GM19328 (cell line): ENCODE data around the gene FBXL2.
"Not testable (repeated sequence)": the region's sequence is repeated elsewhere in the genome, so short reads cannot be mapped to it uniquely, and the experiment has no call there.

Experiments used
- ATAC-seq: cut with Tn5 transposase; IDR thresholded peaks from one replicate; pipeline ENCODE4 v1.9.1; 2021; ENCODE audit warnings: mild to moderate bottlenecking, moderate library complexity; ENCODE audit not compliant: unreplicated experiment

FBXL2 gene

DNA sequence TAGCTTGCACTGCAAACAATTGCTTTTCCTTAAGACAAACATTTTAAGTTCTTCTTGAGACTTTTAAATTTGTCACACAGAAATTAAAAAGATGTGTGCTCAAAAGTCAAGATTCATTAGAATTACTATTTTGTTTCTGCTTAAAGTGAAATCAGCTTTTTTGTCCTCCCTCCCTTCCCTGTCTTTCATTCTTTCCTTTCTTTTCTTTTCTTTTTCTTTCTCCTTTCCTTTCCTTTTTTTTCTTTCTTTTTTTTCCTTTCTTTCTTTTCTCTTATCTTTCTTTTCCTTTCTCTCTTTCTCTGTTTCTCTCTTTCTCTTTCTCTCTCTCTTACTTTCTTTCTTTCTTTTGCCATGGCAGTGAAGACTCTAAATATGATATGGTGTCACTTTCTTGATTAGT is 37.8 kb downstream of the FBXL2 start:
- ATAC-seq = no peak

- no peak for ATAC-seq
These were observed 38.6 kb downstream of the FBXL2 start for GRCh38 chr3:33315826-33316225.

- no peak for ATAC-seq
These were observed 40.9 kb downstream of the FBXL2 start for GRCh38 chr3:33317963-33318709.

DNA sequence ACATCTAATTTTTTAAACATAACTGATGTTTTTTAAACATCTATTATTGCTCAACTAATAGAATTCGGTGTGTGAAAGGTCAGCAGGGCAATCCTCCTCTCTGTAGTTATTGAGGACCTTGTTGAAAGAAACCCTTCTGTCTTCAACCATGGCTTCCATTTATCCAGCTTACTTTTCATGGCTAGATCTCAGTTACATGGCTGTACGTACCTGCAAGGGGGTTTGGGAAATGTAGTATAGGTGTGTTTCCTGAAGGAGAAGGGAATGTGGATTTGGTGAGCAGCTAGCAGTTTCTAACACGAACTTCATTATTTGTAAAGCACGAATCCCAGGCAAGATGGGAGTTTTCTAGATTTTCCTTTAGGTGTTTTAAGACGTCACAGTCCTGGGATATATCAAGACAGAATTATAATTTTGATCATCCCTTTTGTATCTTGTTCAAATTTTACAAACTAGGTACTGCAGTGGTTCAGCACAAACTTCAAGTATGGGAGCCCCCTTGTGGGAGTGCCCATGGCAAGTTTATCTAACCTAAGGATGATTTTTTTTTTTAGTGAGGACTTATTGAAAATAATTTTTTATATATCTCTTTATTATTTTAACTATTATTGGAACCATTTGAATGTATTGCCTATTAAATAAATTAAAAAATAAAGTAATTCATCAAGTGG is 41.6 kb downstream of the FBXL2 start:
- ATAC-seq = no peak

GRCh38 chr3:33322412-33322811 is 45.2 kb downstream of the FBXL2 start:
- ATAC-seq = no peak

GRCh38 chr3:33331414-33331813 is 54.2 kb downstream of the FBXL2 start:
- ATAC-seq = no peak

DNA sequence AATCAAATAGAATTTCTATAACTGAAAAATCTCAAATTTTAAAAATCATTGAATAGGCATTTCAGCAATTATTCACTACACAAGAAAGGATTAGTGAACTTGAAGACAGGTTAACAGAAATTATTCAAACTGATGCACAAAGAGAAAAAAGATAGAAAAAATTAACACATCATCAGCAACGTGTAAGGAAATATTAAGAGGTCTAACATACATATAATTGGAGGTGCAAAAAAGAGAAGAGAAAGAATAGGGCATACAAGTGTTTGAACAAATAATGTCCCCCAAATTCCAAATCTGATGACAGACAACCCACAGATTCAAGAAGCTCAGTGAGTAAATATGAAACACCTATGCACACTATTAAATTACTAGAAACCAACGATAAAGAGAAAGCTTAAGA is 57.1 kb downstream of the FBXL2 start:
- no peak for ATAC-seq

DNA sequence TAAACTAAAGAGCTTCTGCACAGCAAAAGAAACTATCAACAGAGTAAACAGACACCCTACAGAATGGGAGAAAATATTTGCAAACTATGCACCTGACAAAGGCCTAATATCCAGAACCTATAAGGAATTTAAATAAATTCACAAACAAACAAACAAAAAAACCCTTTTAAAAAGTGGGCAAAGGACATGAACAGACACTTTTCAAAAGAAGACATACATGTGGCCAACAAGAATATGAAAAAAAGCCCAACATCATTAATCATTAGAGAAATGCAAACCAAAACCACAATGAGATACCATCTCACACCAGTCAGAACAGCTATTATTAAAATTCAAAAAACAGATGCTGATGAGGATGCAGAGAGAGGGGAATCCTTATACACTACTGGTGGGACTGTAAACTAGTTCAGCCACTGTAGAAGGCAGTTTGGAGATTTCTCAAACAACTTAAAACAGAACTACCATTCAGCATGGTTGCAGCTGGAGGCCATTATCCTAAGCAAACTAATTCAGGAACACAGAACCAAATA is 61.8 kb downstream of the FBXL2 start:
- not testable (repeated sequence) for ATAC-seq

DNA sequence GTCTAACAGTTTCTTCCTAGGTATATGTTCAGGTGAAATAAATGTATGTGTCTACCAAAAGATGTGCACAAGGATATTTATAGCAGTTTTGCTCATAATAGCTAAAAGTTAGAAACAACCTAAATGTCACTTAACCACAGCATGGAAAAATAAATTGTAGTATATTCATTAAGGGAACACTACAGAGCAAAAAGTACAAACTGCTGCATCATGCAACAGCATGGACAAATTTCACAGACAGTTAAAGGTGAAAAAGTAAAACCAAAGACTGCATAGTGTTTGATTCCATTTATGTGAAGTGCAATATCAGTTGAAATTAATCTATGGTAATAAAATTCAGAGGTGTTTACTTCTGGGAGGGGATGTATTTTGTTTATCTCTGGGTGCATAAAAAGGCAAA is 62.5 kb downstream of the FBXL2 start:
- no peak for ATAC-seq

DNA sequence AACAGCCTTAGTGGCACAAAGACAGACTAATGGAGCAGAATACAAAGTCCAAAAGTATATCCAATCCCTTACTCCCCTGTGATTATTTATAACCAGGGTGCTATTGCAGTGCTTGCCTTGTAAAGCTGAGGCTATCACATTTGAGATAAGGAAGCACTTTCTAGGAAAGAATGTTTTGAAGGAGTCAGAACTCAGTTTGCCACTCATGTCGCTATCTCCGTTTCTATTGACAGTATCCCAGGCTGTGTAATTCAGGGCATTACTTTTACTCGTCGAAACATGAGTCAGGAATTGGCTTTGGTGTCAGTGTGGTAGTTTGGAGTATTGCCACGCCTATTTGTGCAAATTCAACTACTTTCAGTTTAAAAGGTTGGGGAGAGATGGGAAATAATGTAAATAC is 78.4 kb downstream of the FBXL2 start:
- ATAC-seq = no peak

DNA sequence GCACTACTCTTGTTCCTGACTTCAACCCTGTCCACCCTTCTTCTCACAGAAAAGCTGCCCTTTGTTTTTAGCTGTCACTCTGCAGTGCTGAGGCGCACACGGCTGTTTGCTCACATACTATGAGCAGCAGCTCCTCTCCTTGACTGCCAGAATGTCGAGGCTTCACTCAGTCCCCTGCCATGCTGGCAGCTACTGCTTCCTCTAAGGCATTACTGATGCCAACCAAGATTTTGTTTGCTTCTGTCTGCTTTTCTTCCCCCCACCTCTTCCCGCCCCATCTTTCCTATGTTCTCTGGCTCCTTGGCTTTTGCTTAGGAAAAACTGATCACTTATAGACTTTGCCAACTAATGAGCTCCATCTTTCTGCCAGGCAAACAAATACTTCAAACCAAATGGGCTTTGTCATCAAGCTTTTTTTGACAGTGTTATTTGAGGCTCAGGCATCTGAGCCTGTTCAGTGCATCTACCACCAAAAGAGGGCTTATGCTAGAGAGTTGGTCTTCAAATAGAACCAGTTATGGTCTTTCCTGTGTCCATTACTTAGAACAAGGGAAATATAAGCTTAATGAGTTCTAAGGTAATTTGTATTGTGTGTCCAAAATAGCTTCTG is 81.0 kb downstream of the FBXL2 start:
- no peak for ATAC-seq

GRCh38 chr3:33360136-33360825 is 83.0 kb downstream of the FBXL2 start:
- no peak for ATAC-seq

DNA sequence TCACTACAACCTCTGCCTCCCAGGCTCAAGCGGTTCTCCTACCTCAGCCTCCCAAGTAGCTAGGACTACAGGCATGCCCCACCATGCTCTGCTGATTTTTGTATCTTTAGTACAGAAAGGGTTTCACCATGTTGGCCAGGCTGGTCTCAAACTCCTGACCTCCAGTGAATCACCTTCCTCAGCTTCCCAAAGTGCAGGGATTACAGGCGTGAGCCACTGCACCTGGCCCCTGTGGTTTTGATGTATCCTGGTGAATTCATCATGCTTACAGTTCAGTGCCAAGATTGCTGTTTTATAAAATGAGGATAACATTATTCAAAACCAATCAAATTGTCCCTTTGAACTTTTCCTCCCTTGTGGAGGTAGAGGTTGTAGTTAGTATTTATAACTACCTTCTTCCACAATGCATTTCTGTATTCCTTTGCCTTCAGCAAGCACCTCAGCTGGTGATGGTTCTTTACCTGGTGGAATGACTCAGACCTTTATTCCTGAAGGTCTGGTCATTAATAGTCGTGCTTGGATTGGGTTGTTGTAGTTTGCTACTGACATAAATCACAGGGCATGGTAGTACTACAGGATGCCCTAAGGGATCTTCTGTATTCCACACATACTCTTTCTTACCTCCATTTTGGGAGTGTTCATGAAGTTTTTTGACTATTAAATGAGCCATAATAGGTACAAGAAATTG is 86.0 kb downstream of the FBXL2 start:
- ATAC-seq = no peak

GRCh38 chr3:33364060-33364459 is 86.8 kb downstream of the FBXL2 start:
- ATAC-seq = no peak

DNA sequence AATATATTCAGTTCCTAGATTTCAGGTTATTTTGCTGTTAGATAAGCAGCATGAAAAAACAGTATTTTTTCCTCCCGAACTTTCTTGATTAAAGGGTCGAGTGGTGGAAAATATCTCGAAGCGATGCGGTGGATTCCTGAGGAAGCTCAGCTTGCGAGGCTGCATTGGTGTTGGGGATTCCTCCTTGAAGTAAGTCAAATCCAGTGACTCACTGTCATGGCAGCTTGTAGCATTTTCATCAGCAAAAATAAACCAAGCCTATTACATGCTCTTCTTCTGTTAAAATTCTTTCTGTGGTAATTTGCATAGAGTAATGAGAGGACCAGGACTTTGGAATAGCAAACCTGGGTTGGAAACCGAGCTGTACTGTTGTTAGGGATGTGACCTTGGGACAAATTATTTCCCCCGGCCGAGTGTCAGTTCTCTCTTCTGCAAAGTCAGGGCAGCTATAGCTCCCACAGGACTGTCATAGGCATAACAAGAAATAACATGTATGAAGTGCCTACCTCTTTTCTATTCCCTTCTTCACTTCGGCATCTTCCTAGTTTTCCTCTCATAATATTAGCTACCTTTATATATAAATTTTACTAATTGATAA is 87.4 kb downstream of the FBXL2 start:
- ATAC-seq = no peak

- no peak for ATAC-seq
These were observed 95.2 kb downstream of the FBXL2 start for GRCh38 chr3:33372218-33373081.

DNA sequence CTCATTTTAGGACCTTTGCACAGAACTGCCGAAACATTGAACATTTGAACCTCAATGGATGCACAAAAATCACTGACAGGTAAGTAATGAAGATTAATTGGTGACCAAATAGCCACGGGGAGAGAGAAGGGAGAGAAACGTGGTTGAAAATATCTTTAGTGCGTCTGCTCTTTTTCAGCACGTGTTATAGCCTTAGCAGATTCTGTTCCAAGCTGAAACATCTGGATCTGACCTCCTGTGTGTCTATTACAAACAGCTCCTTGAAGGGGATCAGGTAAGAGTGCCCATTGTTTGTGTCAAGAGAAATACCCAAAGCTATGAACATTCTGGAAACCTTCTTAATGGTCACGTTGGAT is 95.8 kb downstream of the FBXL2 start:
- ATAC-seq = no peak

GRCh38 chr3:33377489-33377888 is 100.2 kb downstream of the FBXL2 start:
- ATAC-seq = no peak

GRCh38 chr3:33377931-33378330 is 100.7 kb downstream of the FBXL2 start:
- ATAC-seq = no peak

DNA sequence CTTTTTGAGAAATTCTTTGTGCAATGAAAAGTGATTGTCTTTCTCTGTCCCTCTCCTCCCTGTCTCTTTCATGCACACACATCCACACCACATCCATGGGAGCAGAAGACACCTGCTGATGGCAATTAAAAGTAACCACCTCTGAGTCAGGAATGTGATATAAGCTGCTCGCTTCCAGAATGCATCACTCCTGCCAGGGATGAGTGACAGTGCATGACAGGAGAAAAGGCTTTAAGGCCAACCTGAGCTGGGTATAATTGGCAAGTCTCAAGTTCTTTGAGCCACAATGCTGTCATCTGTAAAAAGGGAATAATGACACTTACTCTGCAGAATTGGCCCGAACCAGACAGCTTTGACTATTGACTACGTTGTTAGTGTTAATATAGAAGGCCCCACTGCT is 103.4 kb downstream of the FBXL2 start:
- no peak for ATAC-seq
